Naive thymus-derived CD4-positive, alpha-beta T cell (primary cell): ENCODE data around the gene GOLGB1. TPM values are rescaled to one million over a fixed set of nuclear protein-coding genes. Genes with fewer than 3 reads are reported as not detected.

Experiments
- ATAC-seq: fragments of 150-1000 bp; cut with Tn5 transposase; 2 replicates; pipeline ENCODE4 v1.10.0; 2021; ENCODE audit warnings: mild to moderate bottlenecking, moderate library complexity
- CTCF ChIA-PET: fragments of 350-600 bp; sonication (Branson Sonifier 250); formaldehyde crosslinking; loops from one replicate; lab custom pipeline; 2021; ENCODE audit warnings: antibody characterized with exemption; lab: Charles Lee
- POLR2A ChIA-PET: fragments of 350-600 bp; sonication (Branson Sonifier 250); formaldehyde crosslinking; loops from one replicate; lab custom pipeline; 2021; ENCODE audit warnings: antibody characterized with exemption, inconsistent platforms; lab: Charles Lee
- DNase-seq, 9 donors: peaks; one replicate each; pipeline versions ENCODE4 v3.0.0 to v3.0.0-alpha.2; 2020 to 2022; ENCODE audit warnings: mixed read lengths in 1 of 9
- H3K27ac ChIP-seq: one replicate; pipeline ENCODE4 v1.7.0; 2013; ENCODE audit warnings: mild to moderate bottlenecking, low read depth, low read length, moderate library complexity
- H3K27me3 ChIP-seq, 2 donors: one replicate each; pipeline ENCODE4 v1.7.0; 2013; ENCODE audit warnings: low read length in 2 of 2, mild to moderate bottlenecking in 2 of 2, moderate library complexity in 2 of 2; ENCODE audit not compliant: control insufficient read depth in 2 of 2, insufficient read depth in 2 of 2
- H3K36me3 ChIP-seq, 3 experiments: 1 replicate in 2 of 3; 2 replicates in 1 of 3; pipeline ENCODE4 v1.7.0; 2013; ENCODE audit warnings: low read length in 3 of 3, mild to moderate bottlenecking in 3 of 3, moderate library complexity in 1 of 3; ENCODE audit not compliant: insufficient read depth in 3 of 3, control insufficient read depth in 2 of 3
- H3K4me1 ChIP-seq, 2 donors: one replicate each; pipeline ENCODE4 v1.7.0; 2013; ENCODE audit warnings: low read length in 2 of 2, mild to moderate bottlenecking in 2 of 2, moderate library complexity in 1 of 2; ENCODE audit not compliant: control insufficient read depth in 2 of 2, insufficient read depth in 2 of 2
- H3K4me3 ChIP-seq: 2 replicates; pipeline ENCODE4 v1.7.0; 2013; ENCODE audit warnings: mild to moderate bottlenecking, low read length
- H3K9me3 ChIP-seq, 3 experiments: 1 replicate in 2 of 3; 2 replicates in 1 of 3; pipeline ENCODE4 v1.7.0; 2013; ENCODE audit warnings: low read length in 3 of 3; ENCODE audit not compliant: control insufficient read depth in 2 of 3
- H3K27ac Mint-ChIP-seq, 9 donors: one replicate each; pipeline ENCODE4 v1.8.0; 2020 to 2022; ENCODE audit warnings: mixed read lengths in 9 of 9, mild to moderate bottlenecking in 8 of 9, moderate library complexity in 5 of 9, inconsistent platforms in 2 of 9
- H3K27me3 Mint-ChIP-seq, 5 donors: one replicate each; pipeline ENCODE4 v1.8.0; 2021 to 2022; ENCODE audit warnings: mixed read lengths in 5 of 5, mild to moderate bottlenecking in 1 of 5
- H3K36me3 Mint-ChIP-seq, 5 donors: one replicate each; pipeline ENCODE4 v1.8.0; 2020 to 2022; ENCODE audit warnings: mixed read lengths in 5 of 5, mild to moderate bottlenecking in 3 of 5, inconsistent platforms in 1 of 5
- H3K4me1 Mint-ChIP-seq, 7 donors: one replicate each; pipeline ENCODE4 v1.8.0; 2020 to 2022; ENCODE audit warnings: mixed read lengths in 7 of 7, mild to moderate bottlenecking in 3 of 7, inconsistent platforms in 1 of 7
- H3K4me3 Mint-ChIP-seq, 10 donors: one replicate each; pipeline ENCODE4 v1.8.0; 2020 to 2022; ENCODE audit warnings: mild to moderate bottlenecking in 10 of 10, mixed read lengths in 10 of 10, moderate library complexity in 6 of 10, inconsistent platforms in 2 of 10
- H3K9me3 Mint-ChIP-seq, 11 donors: one replicate each; pipeline ENCODE4 v1.8.0; 2020 to 2022; ENCODE audit warnings: mixed read lengths in 11 of 11, mild to moderate bottlenecking in 4 of 11, inconsistent platforms in 1 of 11, moderate library complexity in 1 of 11
- intact Hi-C, 2 donors: fragments of 100-400 bp; cut with micrococcal nuclease; formaldehyde crosslinking; loops; one replicate each; pipeline ENCODE4 v1.15.1; 2023
- polyA plus RNA-seq, 2 donors: library from polyadenylated mRNA; unstranded; fragments of 300-500 nt; fragmentation: Illumina TruSeq; gene quantifications; one replicate each; pipeline ENCODE4 v1.2.3, GENCODE V29; 2021
- total RNA-seq, 6 experiments: library from RNA in 5 of 6; stranded (reverse) in 5 of 6; gene quantifications; 1 replicate in 5 of 6; 2 replicates in 1 of 6; pipeline ENCODE4 v1.2.3 and lab custom pipeline; 2021 to 2026

GOLGB1 gene
- total and polyA plus RNA-seq, 7 experiments from 2014 or later, result 3.4 to 49.7 (median 38.0) TPM

DNA sequence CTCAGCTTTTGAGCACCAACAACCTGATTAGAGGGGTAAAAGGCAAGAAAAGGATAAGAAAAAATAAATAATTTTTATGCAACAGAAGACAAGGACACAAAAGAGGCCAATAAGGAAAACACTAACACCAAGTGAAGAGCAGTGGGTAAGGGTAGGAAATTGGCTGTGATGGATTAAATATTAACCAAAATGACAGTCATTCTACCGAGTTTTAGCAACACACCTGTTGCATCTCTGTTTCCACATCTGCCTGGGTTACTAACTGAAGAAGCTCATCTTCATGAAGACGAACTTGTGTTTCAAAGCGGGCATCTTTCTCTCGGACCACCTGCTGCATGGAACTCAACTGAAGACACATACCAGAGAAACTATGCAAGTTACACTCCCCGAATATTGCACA, 30.1 kb downstream of the GOLGB1 start:
- Mint-ChIP-seq H3K36me3 (peaks cover 34 to 70% (median 59%) of the 10 kb centered on the region in 5 donors), H3K27me3 (no peaks in the 10 kb centered on the region), H3K4me3 (no peak overlapping the region), H3K27ac (peak overlapping the region in 4 of 9 donors; percentile 15 to 58 (median 22)), H3K9me3 (peaks cover 0 to 3% (median 0%) of the 10 kb centered on the region in 11 donors), H3K4me1 (peaks cover 13 to 37% (median 20%) of the 10 kb centered on the region in 7 donors)
- Histone ChIP-seq H3K9me3 (no peaks in the 10 kb centered on the region), H3K4me1 (peaks cover 0 to 7% of the 10 kb centered on the region in 2 donors), H3K27ac (no peak overlapping the region), H3K36me3 (peaks cover 11 to 49% (median 16%) of the 10 kb centered on the region in 3 experiments), H3K4me3 (no peak overlapping the region), H3K27me3 (no peaks in the 10 kb centered on the region)
- CTCF ChIA-PET, result interaction anchor here (0.6 kb wide), 1 partner anchor 25 kb away, joined by 3 read pairs; no protein-coding TSS in a partner anchor
- no peak for ATAC-seq
- no peak for DNase-seq
- POLR2A ChIA-PET, result interaction anchor here (1.2 kb wide), 1 partner anchor 30 kb away, joined by 5 read pairs; the partner anchor contains the start of gene GOLGB1
- intact Hi-C loops, result loop anchor here in 1 of 2 donors (2.0 kb wide), 1 partner anchor 59 kb away; the partner anchor contains the start of gene HCLS1

GRCh38 chr3:121718205-121718846, 31.2 kb downstream of the GOLGB1 start:
- Mint-ChIP-seq H3K4me1 (peaks cover 13 to 37% (median 22%) of the 10 kb centered on the region in 7 donors), H3K4me3 (peak overlapping the region; percentile 3 to 80 (median 48)), H3K27ac (peak overlapping the region; percentile 63 to 97 (median 90)), H3K9me3 (peaks cover 0 to 2% (median 0%) of the 10 kb centered on the region in 11 donors), H3K27me3 (no peaks in the 10 kb centered on the region), H3K36me3 (peaks cover 30 to 68% (median 54%) of the 10 kb centered on the region in 5 donors)
- Histone ChIP-seq H3K27me3 (no peaks in the 10 kb centered on the region), H3K9me3 (no peaks in the 10 kb centered on the region), H3K4me1 (peaks cover 0 to 7% of the 10 kb centered on the region in 2 donors), H3K27ac (peak overlapping the region; percentile 47), H3K4me3 (peak overlapping the region; percentile 15), H3K36me3 (peaks cover 16 to 40% (median 16%) of the 10 kb centered on the region in 3 experiments)
- intact Hi-C loops, result loop anchor here (1.0 to 2.0 kb wide), 4 partner anchors 31 to 172 kb away; partner anchors contain the start of genes HCLS1 (in 2 of the 2) and GOLGB1 (in 1 of the 2)
- ChIA-PET POLR2A (interaction anchor here (1.1 kb wide), 1 partner anchor 58 kb away, joined by 4 read pairs; the partner anchor contains the start of gene HCLS1), CTCF (no interaction called here)
- DNase-seq (peak in 7 of 9 donors; percentile 37 to 70 (median 58)), ATAC-seq (peak; percentile 88)

- H3K27ac ChIP-seq, result no peak overlapping the region
- no peak overlapping the region for H3K4me3 ChIP-seq
- peaks cover 0 to 16% (median 4%) of the 10 kb centered on the region in 7 donors for H3K4me1 Mint-ChIP-seq
- H3K27me3 Mint-ChIP-seq, result no peaks in the 10 kb centered on the region
- ATAC-seq (no peak), DNase-seq (no peak)
- H3K4me3 Mint-ChIP-seq, result no peak overlapping the region
- H3K27ac Mint-ChIP-seq, result no peak overlapping the region
- H3K27me3 ChIP-seq, result no peaks in the 10 kb centered on the region
- ChIA-PET CTCF (no interaction called here), POLR2A (no interaction called here)
- H3K4me1 ChIP-seq, result no peaks in the 10 kb centered on the region
- intact Hi-C loops, result no loop called here
- H3K36me3 Mint-ChIP-seq, result peaks cover 13 to 64% (median 38%) of the 10 kb centered on the region in 5 donors
- no peaks in the 10 kb centered on the region for H3K9me3 ChIP-seq
- no peaks in the 10 kb centered on the region for H3K9me3 Mint-ChIP-seq
- peaks cover 0 to 28% (median 5%) of the 10 kb centered on the region in 3 experiments for H3K36me3 ChIP-seq
Measured at GRCh38 chr3:121710347-121710746, 39.2 kb downstream of the GOLGB1 start.

DNA sequence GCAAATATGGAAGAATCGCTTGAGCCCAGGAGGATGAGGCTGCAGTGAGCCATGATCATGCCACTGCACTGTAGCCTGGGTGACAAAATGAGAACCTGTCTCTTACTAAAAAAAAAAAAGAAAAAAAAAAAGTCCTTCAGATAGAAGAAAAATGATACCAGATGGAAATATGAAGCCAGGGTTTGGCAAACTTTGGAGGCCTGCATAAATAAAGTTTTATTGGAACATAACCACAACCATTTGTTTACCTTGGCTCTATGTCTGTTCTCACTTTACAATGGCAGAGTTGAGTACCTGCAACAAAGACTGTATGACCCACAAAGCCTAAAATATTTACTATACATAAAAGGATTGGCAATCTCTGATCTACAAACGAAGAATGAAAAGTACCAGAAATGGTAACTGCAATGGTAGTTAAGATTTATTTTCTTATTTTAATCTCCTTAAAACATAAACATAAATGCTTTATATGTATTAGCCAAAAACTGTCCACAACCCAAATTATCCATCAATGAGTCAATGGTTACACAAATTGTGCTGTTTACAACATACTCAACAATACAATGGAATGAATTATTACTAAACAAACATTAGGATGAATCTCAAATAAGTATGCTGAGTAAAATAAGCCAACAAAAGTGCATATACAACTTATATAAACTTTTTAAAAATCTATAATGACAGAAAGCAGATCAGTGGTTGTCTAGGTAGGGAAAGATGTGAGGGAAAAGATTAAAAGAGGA, 41.8 kb downstream of the GOLGB1 start:
- Mint-ChIP-seq H3K9me3 (no peaks in the 10 kb centered on the region), H3K27me3 (no peaks in the 10 kb centered on the region), H3K36me3 (peaks cover 4 to 63% (median 46%) of the 10 kb centered on the region in 5 donors), H3K4me1 (peaks cover 0 to 16% (median 4%) of the 10 kb centered on the region in 7 donors), H3K27ac (peak overlapping the region in 1 of 9 donors; percentile 36), H3K4me3 (no peak overlapping the region)
- ChIA-PET POLR2A (no interaction called here), CTCF (no interaction called here)
- Histone ChIP-seq H3K27me3 (no peaks in the 10 kb centered on the region), H3K4me3 (no peak overlapping the region), H3K4me1 (no peaks in the 10 kb centered on the region), H3K9me3 (no peaks in the 10 kb centered on the region), H3K27ac (no peak overlapping the region), H3K36me3 (peaks cover 0 to 11% (median 0%) of the 10 kb centered on the region in 3 experiments)
- no peak for ATAC-seq
- intact Hi-C loops, result no loop called here
- DNase-seq, result no peak

DNA sequence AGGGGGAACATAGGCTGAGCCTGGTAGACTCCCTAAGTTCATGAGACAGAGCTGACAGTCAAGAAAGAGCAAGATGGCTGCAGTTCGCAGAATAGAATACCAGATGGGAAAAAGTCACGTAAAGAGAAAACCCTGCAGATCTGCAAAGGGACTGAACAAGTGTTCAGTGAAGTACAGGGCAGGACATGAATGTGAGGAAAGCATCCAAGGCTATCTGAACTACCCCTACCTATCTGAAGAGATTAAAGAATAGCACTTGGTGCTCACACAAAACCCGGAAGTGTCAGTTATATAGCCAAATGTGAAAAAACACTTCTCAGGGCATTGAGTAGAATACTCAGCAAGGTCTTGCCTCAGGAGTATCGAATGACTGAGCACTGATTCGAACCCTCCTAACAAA, 44.0 kb downstream of the GOLGB1 start:
- ATAC-seq (no peak), DNase-seq (no peak)
- Mint-ChIP-seq H3K9me3 (no peaks in the 10 kb centered on the region), H3K36me3 (peaks cover 8 to 74% (median 57%) of the 10 kb centered on the region in 5 donors), H3K4me1 (peaks cover 0 to 16% (median 4%) of the 10 kb centered on the region in 7 donors), H3K27me3 (no peaks in the 10 kb centered on the region), H3K27ac (no peak overlapping the region), H3K4me3 (no peak overlapping the region)
- H3K4me1 ChIP-seq, result no peaks in the 10 kb centered on the region
- no peak overlapping the region for H3K4me3 ChIP-seq
- intact Hi-C loops, result no loop called here
- no peaks in the 10 kb centered on the region for H3K27me3 ChIP-seq
- H3K27ac ChIP-seq, result no peak overlapping the region
- no peaks in the 10 kb centered on the region for H3K9me3 ChIP-seq
- peaks cover 4 to 22% (median 4%) of the 10 kb centered on the region in 3 experiments for H3K36me3 ChIP-seq
- POLR2A ChIA-PET, result interaction anchor here (0.7 kb wide), 1 partner anchor 151 kb away, joined by 3 read pairs; no protein-coding TSS in a partner anchor
- CTCF ChIA-PET, result no interaction called here

GRCh38 chr3:121703973-121704372, 45.6 kb downstream of the GOLGB1 start:
- no peak overlapping the region for H3K27ac Mint-ChIP-seq
- H3K9me3 ChIP-seq, result no peaks in the 10 kb centered on the region
- POLR2A ChIA-PET, result no interaction called here

More at GRCh38 chr3:121703973-121704372, 45.6 kb downstream of the GOLGB1 start:
- H3K4me1 ChIP-seq, result no peaks in the 10 kb centered on the region
- no peaks in the 10 kb centered on the region for H3K9me3 Mint-ChIP-seq
- H3K4me3 ChIP-seq, result no peak overlapping the region
- CTCF ChIA-PET, result no interaction called here
- H3K36me3 ChIP-seq, result peaks cover 4 to 23% (median 4%) of the 10 kb centered on the region in 3 experiments
- no peak overlapping the region for H3K4me3 Mint-ChIP-seq
- H3K27me3 ChIP-seq, result no peaks in the 10 kb centered on the region
- DNase-seq (no peak), ATAC-seq (no peak)
- no peaks in the 10 kb centered on the region for H3K27me3 Mint-ChIP-seq
- intact Hi-C loops, result no loop called here
- peaks cover 0 to 14% (median 0%) of the 10 kb centered on the region in 7 donors for H3K4me1 Mint-ChIP-seq
- no peak overlapping the region for H3K27ac ChIP-seq
- H3K36me3 Mint-ChIP-seq, result peaks cover 5 to 72% (median 52%) of the 10 kb centered on the region in 5 donors
